Left ventricle myocardium inferior (tissue), 1 donor: ENCODE data around the gene TBCK. TPM values are rescaled to one million over a fixed set of nuclear protein-coding genes. Genes with fewer than 3 reads are reported as not detected.

Experiments
- DNase-seq: peaks from one replicate; pipeline ENCODE4 v3.0.0-alpha.2; 2020
- H3K27ac ChIP-seq: fragments of 200-600 bp; replicated peaks from 2 replicates; pipeline ENCODE4 v1.8.0; 2021
- H3K27me3 ChIP-seq: fragments of 200-600 bp; 2 replicates; pipeline ENCODE4 v1.8.0; 2021; ENCODE audit warnings: low read depth
- H3K36me3 ChIP-seq: fragments of 200-600 bp; 2 replicates; pipeline ENCODE4 v1.8.0; 2021
- H3K4me1 ChIP-seq: fragments of 200-600 bp; 2 replicates; pipeline ENCODE4 v1.8.0; 2021
- H3K4me3 ChIP-seq: fragments of 200-600 bp; 2 replicates; pipeline ENCODE4 v1.8.0; 2021; ENCODE audit warnings: mild to moderate bottlenecking, moderate library complexity
- H3K9me3 ChIP-seq: fragments of 200-600 bp; replicated peaks from 2 replicates; pipeline ENCODE4 v1.8.0; 2021
- intact Hi-C: fragments of 100-400 bp; cut with micrococcal nuclease; formaldehyde crosslinking; loops from one replicate; pipeline ENCODE4 v1.11.0; 2022
- total RNA-seq: library from RNA; stranded (reverse); fragmentation: NEBNext Ultra II Directional; extraction: Animal tissue kit (Norgen Biotek cat#: 25700); gene quantifications from one replicate; pipeline ENCODE4 v1.2.1, GENCODE V29; 2021
- TF ChIP-seq, protein P1 (sequence below): fragments of 200-600 bp; IDR thresholded peaks from 2 replicates; pipeline ENCODE4 v1.8.0; 2021; ENCODE audit warnings: antibody characterized with exemption, mild to moderate bottlenecking, borderline replicate concordance
- donor health status: DM: no; HTN: yes; CAD: no; lungs with severe emphysema.

Gene TBCK
- total RNA-seq, 1 donor from 2014 or later, result 20.3 TPM

DNA sequence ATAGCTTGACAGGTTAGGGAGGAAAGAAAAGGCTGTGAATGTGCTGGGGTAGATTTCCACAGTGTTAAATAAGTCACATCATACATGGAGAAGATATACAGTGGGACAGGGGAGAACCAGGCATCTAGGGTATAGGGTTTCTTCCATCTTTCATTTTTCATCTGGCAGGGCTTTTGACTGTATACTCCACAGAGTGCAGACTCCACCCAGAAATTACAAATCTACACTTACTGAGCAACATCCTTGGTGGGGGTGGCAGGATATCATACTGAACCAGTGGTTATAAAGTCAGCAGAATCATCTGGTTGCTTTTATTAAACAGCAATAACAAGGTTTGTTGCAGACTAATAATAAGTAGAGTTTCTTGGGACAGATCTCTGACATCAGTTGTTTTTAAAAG, 266.5 kb downstream of the TBCK start:
- DNase-seq, result no peak
- H3K36me3 ChIP-seq, result peaks cover 11% of the 10 kb centered on the region
- H3K4me3 ChIP-seq, result no peak overlapping the region
- H3K27ac ChIP-seq, result no peak overlapping the region
- intact Hi-C loops, result no loop called here
- no peaks in the 10 kb centered on the region for H3K9me3 ChIP-seq
- H3K27me3 ChIP-seq, result no peaks in the 10 kb centered on the region
- TF ChIP-seq, protein P1, sequence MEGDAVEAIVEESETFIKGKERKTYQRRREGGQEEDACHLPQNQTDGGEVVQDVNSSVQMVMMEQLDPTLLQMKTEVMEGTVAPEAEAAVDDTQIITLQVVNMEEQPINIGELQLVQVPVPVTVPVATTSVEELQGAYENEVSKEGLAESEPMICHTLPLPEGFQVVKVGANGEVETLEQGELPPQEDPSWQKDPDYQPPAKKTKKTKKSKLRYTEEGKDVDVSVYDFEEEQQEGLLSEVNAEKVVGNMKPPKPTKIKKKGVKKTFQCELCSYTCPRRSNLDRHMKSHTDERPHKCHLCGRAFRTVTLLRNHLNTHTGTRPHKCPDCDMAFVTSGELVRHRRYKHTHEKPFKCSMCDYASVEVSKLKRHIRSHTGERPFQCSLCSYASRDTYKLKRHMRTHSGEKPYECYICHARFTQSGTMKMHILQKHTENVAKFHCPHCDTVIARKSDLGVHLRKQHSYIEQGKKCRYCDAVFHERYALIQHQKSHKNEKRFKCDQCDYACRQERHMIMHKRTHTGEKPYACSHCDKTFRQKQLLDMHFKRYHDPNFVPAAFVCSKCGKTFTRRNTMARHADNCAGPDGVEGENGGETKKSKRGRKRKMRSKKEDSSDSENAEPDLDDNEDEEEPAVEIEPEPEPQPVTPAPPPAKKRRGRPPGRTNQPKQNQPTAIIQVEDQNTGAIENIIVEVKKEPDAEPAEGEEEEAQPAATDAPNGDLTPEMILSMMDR, result no peak
- no peaks in the 10 kb centered on the region for H3K4me1 ChIP-seq

DNA sequence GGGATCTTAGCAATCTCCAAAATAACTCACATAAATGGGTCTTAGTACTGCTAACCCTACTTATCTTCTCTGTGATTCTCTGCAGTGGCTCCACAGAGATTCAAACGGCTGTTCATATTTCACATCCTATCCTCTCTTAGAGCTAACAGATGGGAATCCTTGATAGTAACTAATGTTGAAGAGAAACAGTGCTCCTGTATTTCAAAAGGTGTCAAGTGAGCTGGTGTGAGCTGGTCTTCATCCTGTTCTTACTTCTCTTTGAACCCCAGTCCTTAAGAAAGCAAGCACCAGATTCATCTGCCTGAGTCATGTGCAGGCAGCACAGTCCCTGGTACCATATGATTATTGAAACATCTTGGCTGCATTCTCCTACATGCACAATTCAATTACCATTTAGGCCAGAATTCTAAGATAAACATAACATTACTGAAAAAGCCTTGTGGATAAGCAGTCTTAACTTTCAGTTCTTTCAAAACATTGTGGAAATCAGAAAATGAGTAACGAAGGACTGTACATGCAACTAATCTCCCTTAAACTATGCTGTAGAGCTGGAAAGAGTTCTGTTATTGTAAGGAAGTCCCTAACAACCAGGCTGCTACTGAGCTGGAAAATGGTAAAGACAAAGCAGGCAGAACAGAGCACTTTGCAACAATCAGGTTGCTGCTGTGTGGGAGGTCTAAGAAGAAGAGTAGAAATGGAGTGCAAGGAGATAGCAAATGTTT, 267.6 kb downstream of the TBCK start:
- intact Hi-C loops, result no loop called here
- no peaks in the 10 kb centered on the region for H3K27me3 ChIP-seq
- TF ChIP-seq, protein P1, result no peak
- H3K27ac ChIP-seq, result no peak overlapping the region
- H3K9me3 ChIP-seq, result no peaks in the 10 kb centered on the region
- H3K36me3 ChIP-seq, result peaks cover 11% of the 10 kb centered on the region
- H3K4me3 ChIP-seq, result no peak overlapping the region
- no peaks in the 10 kb centered on the region for H3K4me1 ChIP-seq
- no peak for DNase-seq

DNA sequence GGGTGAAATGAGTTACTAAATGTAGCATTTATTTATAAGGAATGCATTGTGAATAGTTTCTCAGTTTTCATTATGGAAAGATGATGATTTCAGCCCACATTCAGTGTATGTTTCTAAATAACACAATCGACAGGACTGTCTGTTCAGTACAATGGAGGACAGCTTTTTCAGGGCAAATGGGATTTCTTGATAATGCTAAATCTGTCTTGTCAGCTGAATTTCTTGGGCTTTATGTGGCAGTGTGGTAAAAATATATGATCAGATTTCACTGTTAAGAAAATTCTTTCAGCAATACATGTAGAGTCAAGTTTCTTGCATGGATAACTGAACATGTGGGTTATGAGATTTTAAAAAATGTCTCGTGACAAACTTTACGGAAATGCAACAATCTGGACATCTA, 269.9 kb downstream of the TBCK start:
- H3K9me3 ChIP-seq, result no peaks in the 10 kb centered on the region
- intact Hi-C loops, result no loop called here
- no peak overlapping the region for H3K4me3 ChIP-seq

GRCh38 chr4:106041294-106042002, 274.6 kb downstream of the TBCK start:
- no peaks in the 10 kb centered on the region for H3K9me3 ChIP-seq
- H3K27me3 ChIP-seq, result no peaks in the 10 kb centered on the region
- H3K4me1 ChIP-seq, result peaks cover 9% of the 10 kb centered on the region
- TF ChIP-seq, protein P1, result no peak
- H3K27ac ChIP-seq, result no peak overlapping the region
- DNase-seq, result no peak
- H3K36me3 ChIP-seq, result peaks cover 11% of the 10 kb centered on the region
- intact Hi-C loops, result no loop called here
- H3K4me3 ChIP-seq, result no peak overlapping the region

More for the DNA sequence above, 269.9 kb downstream of the TBCK start:
- Histone ChIP-seq H3K36me3 (peaks cover 11% of the 10 kb centered on the region), H3K27ac (no peak overlapping the region), H3K4me1 (peaks cover 8% of the 10 kb centered on the region), H3K27me3 (no peaks in the 10 kb centered on the region)
- DNase-seq, result no peak
- TF ChIP-seq, protein P1, result no peak

DNA sequence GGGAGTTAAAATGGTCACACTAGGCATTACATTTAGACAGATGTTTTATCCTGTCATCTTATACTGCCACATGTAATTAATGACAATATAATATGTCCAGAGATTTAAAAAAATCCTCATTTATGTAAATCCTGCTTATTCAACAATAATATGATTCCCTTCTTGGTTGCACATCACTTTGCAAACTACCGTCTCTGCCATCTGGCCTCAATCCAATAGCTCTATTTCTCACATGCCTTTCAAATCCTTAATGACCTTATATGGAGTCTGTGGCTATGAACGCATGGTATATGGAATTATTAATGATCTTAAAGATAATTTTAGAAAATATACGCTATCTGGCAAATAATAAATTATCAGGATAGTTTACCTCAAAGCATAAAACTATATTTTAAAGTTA, 276.2 kb downstream of the TBCK start:
- Histone ChIP-seq H3K9me3 (no peaks in the 10 kb centered on the region), H3K27me3 (no peaks in the 10 kb centered on the region), H3K4me1 (peaks cover 9% of the 10 kb centered on the region), H3K4me3 (no peak overlapping the region), H3K36me3 (no peaks in the 10 kb centered on the region), H3K27ac (no peak overlapping the region)
- DNase-seq, result no peak
- TF ChIP-seq, protein P1, result no peak
- intact Hi-C loops, result no loop called here
